Brain microvascular endothelial cell (primary cell): ENCODE data around the gene PLA2G15.
"Not testable (repeated sequence)": the region's sequence is repeated elsewhere in the genome, so short reads cannot be mapped to it uniquely, and the experiment has no call there.

Source experiments
- DNase-seq: peaks from one replicate; pipeline ENCODE4 v3.0.0-alpha.2; 2020
- H3K27ac ChIP-seq: fragments of 250-450 bp; sonication (Bioruptor Pico); 2 replicates; pipeline ENCODE4 v1.5.1; 2020; ENCODE audit warnings: mild to moderate bottlenecking, moderate library complexity
- H3K27me3 ChIP-seq: fragments of 250-450 bp; sonication (Bioruptor Pico); replicated peaks from 2 replicates; pipeline ENCODE4 v1.5.1; 2020; ENCODE audit warnings: mild to moderate bottlenecking
- H3K36me3 ChIP-seq: fragments of 250-450 bp; sonication (Bioruptor Pico); replicated peaks from 2 replicates; pipeline ENCODE4 v1.5.1; 2020; ENCODE audit warnings: mild to moderate bottlenecking
- H3K4me3 ChIP-seq: 2 replicates; pipeline ENCODE4 v1.5.1; 2011; ENCODE audit warnings: low read depth, mild to moderate bottlenecking, control low read depth, low read length, moderate library complexity
- in situ Hi-C: cut with HindIII; loops from 2 replicates; pipeline ENCODE4 v1.10.0; 2017; ENCODE audit warnings: low sequenced_read_pairs, low pct_ligation_motif_present
- TF ChIP-seq, protein P1 (sequence below): IDR thresholded peaks from 2 replicates; pipeline ENCODE4 v1.5.1; 2011; ENCODE audit warnings: low read depth, mild to moderate bottlenecking, moderate library complexity, low read length, control low read depth, inconsistent platforms; ENCODE audit errors: missing control alignments

Gene PLA2G15

GRCh38 chr16:68284847-68285246, 39.7 kb downstream of the PLA2G15 start:
- TF ChIP-seq, protein P1, sequence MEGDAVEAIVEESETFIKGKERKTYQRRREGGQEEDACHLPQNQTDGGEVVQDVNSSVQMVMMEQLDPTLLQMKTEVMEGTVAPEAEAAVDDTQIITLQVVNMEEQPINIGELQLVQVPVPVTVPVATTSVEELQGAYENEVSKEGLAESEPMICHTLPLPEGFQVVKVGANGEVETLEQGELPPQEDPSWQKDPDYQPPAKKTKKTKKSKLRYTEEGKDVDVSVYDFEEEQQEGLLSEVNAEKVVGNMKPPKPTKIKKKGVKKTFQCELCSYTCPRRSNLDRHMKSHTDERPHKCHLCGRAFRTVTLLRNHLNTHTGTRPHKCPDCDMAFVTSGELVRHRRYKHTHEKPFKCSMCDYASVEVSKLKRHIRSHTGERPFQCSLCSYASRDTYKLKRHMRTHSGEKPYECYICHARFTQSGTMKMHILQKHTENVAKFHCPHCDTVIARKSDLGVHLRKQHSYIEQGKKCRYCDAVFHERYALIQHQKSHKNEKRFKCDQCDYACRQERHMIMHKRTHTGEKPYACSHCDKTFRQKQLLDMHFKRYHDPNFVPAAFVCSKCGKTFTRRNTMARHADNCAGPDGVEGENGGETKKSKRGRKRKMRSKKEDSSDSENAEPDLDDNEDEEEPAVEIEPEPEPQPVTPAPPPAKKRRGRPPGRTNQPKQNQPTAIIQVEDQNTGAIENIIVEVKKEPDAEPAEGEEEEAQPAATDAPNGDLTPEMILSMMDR: no peak
- no peak for DNase-seq
- no peak overlapping the region for H3K27ac ChIP-seq
- in situ Hi-C loops: no loop called here
- no peaks in the 10 kb centered on the region for H3K27me3 ChIP-seq
- no peak overlapping the region for H3K4me3 ChIP-seq
- H3K36me3 ChIP-seq: peaks cover 36% of the 10 kb centered on the region

- Histone ChIP-seq H3K4me3 (no peak overlapping the region), H3K36me3 (peaks cover 39% of the 10 kb centered on the region), H3K27ac (no peak overlapping the region)
Measured at GRCh38 chr16:68285683-68286082, 40.5 kb downstream of the PLA2G15 start.

GRCh38 chr16:68286153-68287074, 41.2 kb downstream of the PLA2G15 start:
- Histone ChIP-seq H3K27me3 (no peaks in the 10 kb centered on the region), H3K4me3 (no peak overlapping the region), H3K36me3 (peaks cover 43% of the 10 kb centered on the region), H3K27ac (no peak overlapping the region)
- TF ChIP-seq, protein P1: no peak
- in situ Hi-C loops: no loop called here
- no peak for DNase-seq

More at GRCh38 chr16:68285683-68286082, 40.5 kb downstream of the PLA2G15 start:
- H3K27me3 ChIP-seq: no peaks in the 10 kb centered on the region
- TF ChIP-seq, protein P1: no peak
- DNase-seq: no peak
- in situ Hi-C loops: no loop called here

GRCh38 chr16:68287276-68288251, 42.4 kb downstream of the PLA2G15 start:
- H3K27ac ChIP-seq: peak overlapping the region; percentile 14
- H3K4me3 ChIP-seq: no peak overlapping the region
- H3K36me3 ChIP-seq: peaks cover 46% of the 10 kb centered on the region
- peak; percentile 76 for DNase-seq
- TF ChIP-seq, protein P1: peak; percentile 28
- no peaks in the 10 kb centered on the region for H3K27me3 ChIP-seq
- in situ Hi-C loops: no loop called here

- peaks cover 46% of the 10 kb centered on the region for H3K36me3 ChIP-seq
- no peak for DNase-seq
- H3K4me3 ChIP-seq: no peak overlapping the region
- TF ChIP-seq, protein P1: no peak
- H3K27ac ChIP-seq: no peak overlapping the region
- H3K27me3 ChIP-seq: no peaks in the 10 kb centered on the region
- in situ Hi-C loops: no loop called here
Measured at GRCh38 chr16:68288252-68288650, 43.1 kb downstream of the PLA2G15 start.

- H3K4me3 ChIP-seq, H3K27ac ChIP-seq, in situ Hi-C loops, DNase-seq, H3K27me3 ChIP-seq: not testable (repeated sequence)
- H3K36me3 ChIP-seq: peaks cover 51% of the 10 kb centered on the region
Measured at GRCh38 chr16:68288796-68289195, 43.6 kb downstream of the PLA2G15 start.
